H1 (cell line): ENCODE results near the gene MTNR1B. TPM values are rescaled to one million over a fixed set of nuclear protein-coding genes. Genes with fewer than 3 reads are reported as not detected.

Experiments
- CTCF ChIA-PET: fragments of 300-600 bp; sonication (Branson Sonifier 250); formaldehyde crosslinking; loops from one replicate; lab custom pipeline; 2021; ENCODE audit not compliant: partially characterized antibody; lab: Charles Lee
- POLR2A ChIA-PET: fragments of 300-600 bp; sonication (Branson Sonifier 250); formaldehyde crosslinking; loops from one replicate; lab custom pipeline; 2021; ENCODE audit warnings: inconsistent platforms; ENCODE audit not compliant: partially characterized antibody; lab: Charles Lee
- DNase-seq, 2 experiments: peaks; one replicate each; pipeline versions ENCODE4 v3.0.0 to v3.0.0-alpha.2; 2010 to 2022; ENCODE audit warnings: low spot score in 2 of 2, low read depth in 1 of 2, mixed read lengths in 1 of 2
- FAIRE-seq: peaks from 2 replicates; lab custom pipeline; 2011; peaks lifted over from hg19 to GRCh38; lab: Jason Lieb, UNC
- H2AFZ ChIP-seq: 2 replicates; pipeline ENCODE4 v1.8.1; 2012; ENCODE audit warnings: low read length, inconsistent platforms
- H2AK5ac ChIP-seq: 2 replicates; pipeline ENCODE4 v1.6.1; 2013; ENCODE audit warnings: low read depth, low read length
- H2BK120ac ChIP-seq: replicated peaks from 2 replicates; pipeline ENCODE3; 2013; ENCODE audit warnings: low read depth, low read length, inconsistent platforms
- H2BK12ac ChIP-seq: 2 replicates; pipeline ENCODE4 v1.6.1; 2013; ENCODE audit warnings: low read depth, low read length
- H2BK15ac ChIP-seq: 2 replicates; pipeline ENCODE4 v1.6.1; 2013; ENCODE audit warnings: low read length
- H2BK20ac ChIP-seq: 2 replicates; pipeline ENCODE4 v1.6.1; 2013; ENCODE audit warnings: low read length
- H2BK5ac ChIP-seq: 2 replicates; pipeline ENCODE4 v1.6.1; 2013; ENCODE audit warnings: low read depth, low read length
- H3K14ac ChIP-seq: 2 replicates; pipeline ENCODE4 v1.6.1; 2013; ENCODE audit warnings: inconsistent platforms; ENCODE audit not compliant: insufficient read length
- H3K18ac ChIP-seq: 2 replicates; pipeline ENCODE4 v1.6.1; 2013; ENCODE audit warnings: low read length; ENCODE audit errors: extremely low read depth
- H3K23ac ChIP-seq: 2 replicates; pipeline ENCODE4 v1.6.1; 2013; ENCODE audit warnings: inconsistent platforms; ENCODE audit not compliant: insufficient read length
- H3K23me2 ChIP-seq: 2 replicates; pipeline ENCODE4 v1.6.1; 2013; ENCODE audit warnings: low read depth, low read length
- H3K27ac ChIP-seq: 2 replicates; pipeline ENCODE4 v1.6.1; 2011; ENCODE audit warnings: low read depth, low read length, inconsistent platforms
- H3K27me3 ChIP-seq, 4 experiments: replicated peaks in 1 of 4; 1 replicate in 1 of 4; 2 replicates in 3 of 4; pipeline versions ENCODE4 v1.6.1 to v1.8.1; 2011 to 2013; ENCODE audit warnings: low read length in 3 of 4, mild to moderate bottlenecking in 3 of 4, inconsistent platforms in 2 of 4, mixed read lengths in 2 of 4, moderate library complexity in 1 of 4; ENCODE audit not compliant: control insufficient read depth in 3 of 4, insufficient read depth in 3 of 4; ENCODE audit errors: extremely low read depth in 1 of 4
- H3K36me3 ChIP-seq, 4 experiments: 2 replicates each; pipeline versions ENCODE4 v1.6.1 to v1.8.1; 2011 to 2013; ENCODE audit warnings: mild to moderate bottlenecking in 4 of 4, low read length in 3 of 4, moderate library complexity in 2 of 4, control low read depth in 1 of 4, inconsistent platforms in 1 of 4; ENCODE audit not compliant: insufficient read depth in 4 of 4, control insufficient read depth in 2 of 4
- H3K4ac ChIP-seq: replicated peaks from 2 replicates; pipeline ENCODE3; 2013; ENCODE audit warnings: low read length, low read depth, mixed read lengths, inconsistent platforms; ENCODE audit not compliant: insufficient read length
- H3K4me1 ChIP-seq, 4 experiments: replicated peaks in 1 of 4; 1 replicate in 1 of 4; 2 replicates in 3 of 4; pipeline versions ENCODE4 v1.6.1 to v1.8.1; 2011 to 2013; ENCODE audit warnings: low read length in 3 of 4, inconsistent platforms in 2 of 4, mixed read lengths in 1 of 4; ENCODE audit not compliant: insufficient read depth in 4 of 4, control insufficient read depth in 3 of 4
- H3K4me2 ChIP-seq, 2 experiments: 2 replicates each; pipeline versions ENCODE4 v1.6.1 to v1.8.1; 2011 to 2013; ENCODE audit warnings: low read depth in 2 of 2, low read length in 2 of 2, control low read depth in 1 of 2, inconsistent platforms in 1 of 2, mild to moderate bottlenecking in 1 of 2; ENCODE audit not compliant: insufficient read depth in 1 of 2
- H3K4me3 ChIP-seq, 4 experiments: fragments of 200-600, 300-600 bp in 1 of 4; sonication (generic), shearing (Covaris generic), sonication (Bioruptor Twin) in 1 of 4; 2 replicates each; pipeline versions ENCODE4 v1.5.1 to v1.8.1; 2011 to 2016; ENCODE audit warnings: low read length in 4 of 4, low read depth in 3 of 4, control low read depth in 2 of 4, inconsistent platforms in 2 of 4, mild to moderate bottlenecking in 2 of 4, mixed read lengths in 1 of 4, moderate library complexity in 1 of 4; ENCODE audit not compliant: insufficient read depth in 2 of 4; ENCODE audit errors: extremely low read depth in 1 of 4
- H3K56ac ChIP-seq: replicated peaks from 2 replicates; pipeline ENCODE3; 2013; ENCODE audit warnings: low read depth, mild to moderate bottlenecking, mixed read lengths, low read length, inconsistent platforms; ENCODE audit not compliant: insufficient read length
- H3K79me1 ChIP-seq: 2 replicates; pipeline ENCODE4 v1.6.1; 2013; ENCODE audit warnings: low read depth, low read length, control low read depth
- H3K79me2 ChIP-seq, 2 experiments: 2 replicates each; pipeline versions ENCODE4 v1.6.1 to v1.8.1; 2012 to 2013; ENCODE audit warnings: low read length in 2 of 2, mild to moderate bottlenecking in 2 of 2, inconsistent platforms in 1 of 2; ENCODE audit not compliant: insufficient read depth in 2 of 2, control insufficient read depth in 1 of 2
- H3K9ac ChIP-seq, 4 experiments: replicated peaks in 1 of 4; 1 replicate in 1 of 4; 2 replicates in 3 of 4; pipeline versions ENCODE4 v1.6.1 to v1.8.1; 2011 to 2013; ENCODE audit warnings: low read depth in 3 of 4, low read length in 3 of 4, control low read depth in 2 of 4, mild to moderate bottlenecking in 2 of 4, moderate library complexity in 2 of 4, inconsistent platforms in 1 of 4; ENCODE audit errors: extremely low read depth in 1 of 4
- H3K9me3 ChIP-seq, 2 experiments: 2 replicates each; pipeline versions ENCODE4 v1.6.1 to v1.8.1; 2012 to 2013; ENCODE audit warnings: mild to moderate bottlenecking in 2 of 2, moderate library complexity in 2 of 2, control low read depth in 1 of 2, inconsistent platforms in 1 of 2, low read depth in 1 of 2, low read length in 1 of 2, mixed read lengths in 1 of 2; ENCODE audit not compliant: insufficient read depth in 2 of 2
- H4K20me1 ChIP-seq, 2 experiments: replicated peaks in 1 of 2; 2 replicates each; pipeline versions ENCODE3 to v1.8.1; 2011 to 2013; ENCODE audit warnings: inconsistent platforms in 2 of 2, low read length in 2 of 2, mild to moderate bottlenecking in 1 of 2; ENCODE audit not compliant: insufficient read depth in 2 of 2, control insufficient read depth in 1 of 2
- H4K5ac ChIP-seq: 2 replicates; pipeline ENCODE4 v1.6.1; 2013; ENCODE audit warnings: low read length, low read depth, mixed read lengths, inconsistent platforms; ENCODE audit not compliant: insufficient read length
- H4K8ac ChIP-seq: 2 replicates; pipeline ENCODE4 v1.8.0; 2013; ENCODE audit warnings: mild to moderate bottlenecking, moderate library complexity, low read length, inconsistent platforms; ENCODE audit not compliant: insufficient read depth; ENCODE audit errors: extremely low read depth
- H4K91ac ChIP-seq: replicated peaks from 2 replicates; pipeline ENCODE3; 2013; ENCODE audit warnings: low read length, mixed read lengths, inconsistent platforms; ENCODE audit not compliant: insufficient read length
- WGBS, 2 experiments: shearing (Covaris generic) in 1 of 2; methylation state at CpG; one replicate each; pipeline versions ENCODE4 v1.1.6 to v1.1.7; 2013 to 2015; ENCODE audit warnings: low lambda C conversion rate in 2 of 2, mixed read lengths in 2 of 2, inconsistent platforms in 1 of 2, low coverage in 1 of 2, missing lambda C conversion rate in 1 of 2; ENCODE audit not compliant: insufficient replicate concordance in 2 of 2, insufficient coverage in 1 of 2, insufficient read length in 1 of 2; ENCODE audit errors: extremely low coverage in 1 of 2, missing lambda C conversion rate in 1 of 2; 5-methylcytosine and 5-hydroxymethylcytosine counted together
- polyA plus RNA-seq, 7 experiments: library from polyadenylated mRNA; depleted of rRNA in 3 of 7; stranded (reverse) in 5 of 7; unstranded in 2 of 7; fragments of >200 nt in 5 of 7; fragments of 200-250 nt in 2 of 7; gene quantifications; 1 replicate in 5 of 7; 2 replicates in 1 of 7; 4 replicates in 1 of 7; pipeline versions ENCODE4 v1.2.1 to v1.2.3, GENCODE V29; 2011 to 2013; ENCODE audit warnings: missing spikeins in 2 of 7, mixed read lengths in 2 of 7
- total RNA-seq: library from RNA; stranded (reverse); fragmentation: NEBNext Ultra II Directional; extraction: Animal tissue kit (Norgen Biotek cat#: 25700); gene quantifications from 2 replicates; pipeline ENCODE4 v1.2.1, GENCODE V29; 2021

Gene MTNR1B
- total and polyA plus RNA-seq, 2 of the 8 experiments (the other 6 are each of a cell fraction or from before 2014, with no cell fraction given) = 0.08 TPM; not detected in 1

DNA sequence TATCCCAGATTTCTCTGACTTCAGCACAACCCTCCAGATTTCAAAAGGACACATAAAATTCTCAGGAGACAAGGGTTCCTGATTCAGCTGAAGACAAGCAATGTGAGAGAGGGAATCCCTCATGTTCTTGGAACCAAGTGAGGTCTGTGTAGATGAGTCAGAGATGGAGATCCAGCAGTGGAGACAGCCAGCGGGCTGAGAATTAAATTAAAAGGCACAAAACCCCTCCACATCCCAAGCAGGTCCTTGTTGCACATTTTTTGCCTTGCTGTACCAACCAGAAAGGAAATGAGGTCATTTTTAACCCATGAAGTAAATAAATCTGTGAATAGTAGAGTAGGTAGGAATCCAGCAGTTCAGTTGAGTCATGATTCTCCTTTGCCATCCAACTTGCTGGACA, 9.7 kb downstream of the MTNR1B start:
- H3K4me1 ChIP-seq = peaks cover 0 to 1% (median 0%) of the 10 kb centered on the region in 4 experiments; a peak in 1 of 7 replicates
- no peak for DNase-seq
- no peak overlapping the region for H2BK5ac ChIP-seq
- H3K14ac ChIP-seq = no peak overlapping the region
- no peak overlapping the region for H3K18ac ChIP-seq
- H2BK120ac ChIP-seq = no peak overlapping the region
- H3K79me1 ChIP-seq = no peaks in the 10 kb centered on the region
- H2BK12ac ChIP-seq = no peak overlapping the region
- no peak overlapping the region for H2AK5ac ChIP-seq
- H3K56ac ChIP-seq = no peak overlapping the region
- no peak overlapping the region for H3K4ac ChIP-seq
- H3K23ac ChIP-seq = no peak overlapping the region
- no peaks in the 10 kb centered on the region; the same call in 1 of the 2 replicates for H3K23me2 ChIP-seq
- ChIA-PET CTCF (no interaction called here), POLR2A (interaction anchor here (0.8 kb wide), 1 partner anchor 198 kb away, joined by 3 read pairs; no protein-coding TSS in a partner anchor)
- no peak overlapping the region for H4K8ac ChIP-seq
- H3K9ac ChIP-seq = no peak overlapping the region
- no peak overlapping the region for H2BK20ac ChIP-seq
- H4K20me1 ChIP-seq = no peaks in the 10 kb centered on the region
- no peak overlapping the region for H3K4me2 ChIP-seq
- no peak overlapping the region for H4K91ac ChIP-seq
- no peaks in the 10 kb centered on the region for H3K9me3 ChIP-seq
- no peak overlapping the region for H4K5ac ChIP-seq
- no peaks in the 10 kb centered on the region for H3K36me3 ChIP-seq
- no peak overlapping the region for H2AFZ ChIP-seq
- 90% methylated on average over 1 of the region's 1 CpG; no CpG with 5 or more reads in 1 of the 2 experiments for WGBS, 2 experiments
- no peak overlapping the region for H3K4me3 ChIP-seq
- H3K27ac ChIP-seq = no peak overlapping the region
- no peaks in the 10 kb centered on the region for H3K79me2 ChIP-seq
- no peaks in the 10 kb centered on the region; a peak in 1 of 7 replicates for H3K27me3 ChIP-seq
- no peak overlapping the region for H2BK15ac ChIP-seq
- no peak for FAIRE-seq
